GM23338 (cell line): ENCODE results near the gene ZIC5. TPM values are rescaled to one million over a fixed set of nuclear protein-coding genes. Genes with fewer than 3 reads are reported as not detected.

Experiments
- ATAC-seq: fragments of 200-7000 bp; cut with Tn5 transposase; 3 replicates; pipeline ENCODE4 v1.9.1; 2020
- DNase-seq: peaks from one replicate; pipeline ENCODE4 v3.0.0-alpha.2; 2015; ENCODE audit warnings: low spot score
- H2AFZ ChIP-seq: fragments of 200-600 bp; sonication (generic); 2 replicates; pipeline ENCODE4 v1.8.0; 2016; ENCODE audit warnings: antibody characterized with exemption, mild to moderate bottlenecking, moderate library complexity
- H3F3A ChIP-seq: fragments of 200-600 bp; sonication (generic); replicated peaks from 2 replicates; pipeline ENCODE4 v1.8.0; 2017; ENCODE audit warnings: antibody characterized with exemption, mixed run types, low read depth
- H3K27ac ChIP-seq: fragments of 200-600 bp; sonication (generic); 2 replicates; pipeline ENCODE4 v1.6.1; 2016; ENCODE audit warnings: low read depth
- H3K27me3 ChIP-seq: fragments of 200-600 bp; sonication (generic); 2 replicates; pipeline ENCODE4 v1.8.0; 2016; ENCODE audit warnings: mild to moderate bottlenecking, mixed run types, moderate library complexity; ENCODE audit not compliant: insufficient read depth
- H3K36me3 ChIP-seq: fragments of 200-600 bp; sonication (generic); 2 replicates; pipeline ENCODE4 v1.8.0; 2016; ENCODE audit warnings: mild to moderate bottlenecking; ENCODE audit not compliant: insufficient read depth
- H3K4me1 ChIP-seq: fragments of 200-600 bp; sonication (generic); 2 replicates; pipeline ENCODE4 v1.8.0; 2016; ENCODE audit warnings: mild to moderate bottlenecking, moderate library complexity; ENCODE audit not compliant: insufficient read depth
- H3K4me2 ChIP-seq: fragments of 200-600 bp; sonication (generic); 2 replicates; pipeline ENCODE4 v1.7.1; 2017; ENCODE audit warnings: mixed run types
- H3K4me3 ChIP-seq: fragments of 200-600 bp; sonication (generic); 2 replicates; pipeline ENCODE4 v1.6.1; 2016; ENCODE audit warnings: mixed run types
- H3K79me2 ChIP-seq: fragments of 200-600 bp; sonication (generic); replicated peaks from 2 replicates; pipeline ENCODE4 v1.8.0; 2017; ENCODE audit warnings: mild to moderate bottlenecking; ENCODE audit not compliant: insufficient read depth
- H3K9me2 ChIP-seq: fragments of 200-600 bp; sonication (generic); 2 replicates; pipeline ENCODE4 v1.8.0; 2017; ENCODE audit not compliant: insufficient read depth
- H4K20me1 ChIP-seq: fragments of 200-600 bp; sonication (generic); replicated peaks from 2 replicates; pipeline ENCODE4 v1.8.0; 2017; ENCODE audit warnings: mild to moderate bottlenecking; ENCODE audit not compliant: insufficient read depth
- H3K27ac Mint-ChIP-seq: 2 replicates; pipeline ENCODE4 v1.8.0; 2020; ENCODE audit warnings: inconsistent platforms, mild to moderate bottlenecking, moderate library complexity, mixed read lengths
- H3K27me3 Mint-ChIP-seq: 3 replicates; pipeline ENCODE4 v1.8.0; 2022; ENCODE audit warnings: low read depth, mild to moderate bottlenecking, moderate library complexity, mixed read lengths, inconsistent platforms; ENCODE audit not compliant: insufficient read depth, poor library complexity
- H3K36me3 Mint-ChIP-seq: 3 replicates; pipeline ENCODE4 v1.8.0; 2021; ENCODE audit warnings: low read depth, mild to moderate bottlenecking, inconsistent platforms, moderate library complexity, mixed read lengths
- H3K4me1 Mint-ChIP-seq: 3 replicates; pipeline ENCODE4 v1.8.0; 2020; ENCODE audit warnings: mild to moderate bottlenecking, inconsistent platforms, mixed read lengths
- H3K4me3 Mint-ChIP-seq: 3 replicates; pipeline ENCODE4 v1.8.0; 2021; ENCODE audit warnings: moderate library complexity, mild to moderate bottlenecking, inconsistent platforms, mixed read lengths
- H3K9me3 Mint-ChIP-seq: 3 replicates; pipeline ENCODE4 v1.8.0; 2020; ENCODE audit warnings: moderate library complexity, mild to moderate bottlenecking, inconsistent platforms, mixed read lengths
- CREB1 ChIP-seq: fragments of 250-450 bp; sonication (Bioruptor Pico); IDR thresholded peaks from 2 replicates; pipeline ENCODE4 v1.5.0; 2020; ENCODE audit warnings: low read depth, mild to moderate bottlenecking, moderate library complexity
- EZH2 ChIP-seq: fragments of 200-600 bp; sonication (generic); IDR thresholded peaks from one replicate; pipeline ENCODE4 v1.8.0; 2017; ENCODE audit warnings: antibody characterized with exemption, mild to moderate bottlenecking, low read depth; ENCODE audit not compliant: unreplicated experiment
- EZH2phosphoT487 ChIP-seq: fragments of 200-600 bp; sonication (generic); IDR thresholded peaks from one replicate; pipeline ENCODE4 v1.8.1; 2018; ENCODE audit warnings: antibody characterized with exemption; ENCODE audit not compliant: unreplicated experiment
- JUNB ChIP-seq: IDR thresholded peaks from one replicate; pipeline ENCODE4 v1.6.1; 2016; ENCODE audit warnings: antibody characterized with exemption; ENCODE audit not compliant: unreplicated experiment
- POLR2AphosphoS5 ChIP-seq: IDR thresholded peaks from 2 replicates; pipeline ENCODE4 v1.6.1; 2016; ENCODE audit warnings: antibody characterized with exemption, low read depth
- STAT1 ChIP-seq: IDR thresholded peaks from one replicate; pipeline ENCODE4 v1.6.1; 2016; ENCODE audit warnings: antibody characterized with exemption; ENCODE audit not compliant: unreplicated experiment
- ZNF462 ChIP-seq: fragments of 250-450 bp; sonication (Bioruptor Pico); IDR thresholded peaks from 2 replicates; pipeline ENCODE4 v1.5.0; 2020; ENCODE audit warnings: mild to moderate bottlenecking, moderate library complexity
- polyA plus RNA-seq: library from polyadenylated mRNA; unstranded; fragments of >200 nt; fragmentation: Nextera tagmentation; extraction: Ambion mirVana; gene quantifications from 2 replicates; pipeline ENCODE4 v1.2.1, GENCODE V29; 2016
- total RNA-seq: library from RNA; depleted of rRNA; stranded (reverse); fragments of >200 nt; shearing (Covaris generic); gene quantifications from 2 replicates; pipeline ENCODE4 v1.2.3, GENCODE V29; 2014

The ZIC5 gene
- total and polyA plus RNA-seq, 2 experiments from 2014 or later = 14.1 to 28.0 TPM

DNA sequence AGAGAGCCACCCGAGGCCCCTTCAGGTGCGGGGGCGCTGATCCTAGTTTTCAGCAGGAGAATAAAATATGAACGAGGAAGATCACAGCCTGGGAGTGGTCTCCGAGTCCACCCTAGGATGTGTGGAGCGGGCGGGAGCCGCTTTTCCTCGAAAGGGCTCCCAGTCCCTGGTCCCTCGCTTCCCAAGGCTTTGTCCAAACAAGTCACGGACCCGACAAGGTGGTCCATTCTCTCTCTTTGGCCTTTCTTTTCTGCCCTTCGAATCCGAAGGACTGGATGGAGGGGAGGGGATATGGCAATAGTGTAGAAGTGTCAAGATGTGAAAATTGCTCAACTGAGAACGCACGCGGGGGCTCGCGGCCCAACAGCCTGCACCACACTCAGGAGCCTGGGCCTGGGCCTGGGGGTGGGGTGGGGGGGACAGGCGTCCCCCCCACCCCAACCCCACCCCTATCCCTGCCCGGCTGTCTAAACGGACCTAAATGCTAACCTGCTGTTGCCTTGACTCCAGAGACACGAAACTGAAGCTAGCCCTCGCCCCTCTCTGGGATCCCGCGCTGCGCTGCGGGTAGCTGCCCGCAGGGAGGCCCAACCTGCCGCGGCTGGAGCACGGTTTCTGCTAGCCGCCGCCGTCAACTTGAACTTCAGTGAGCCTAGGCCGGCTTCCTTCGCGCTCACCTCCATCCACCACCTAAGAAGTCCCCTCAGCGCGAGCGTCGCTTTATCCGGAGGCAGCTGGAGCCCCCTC, 17.1 kb upstream of the ZIC5 start:
- Mint-ChIP-seq H3K4me1 (peaks cover 50% of the 10 kb centered on the region), H3K27ac (no peak overlapping the region), H3K27me3 (peaks cover 92% of the 10 kb centered on the region)

More for the DNA sequence above, 17.1 kb upstream of the ZIC5 start:
- Histone ChIP-seq H3K27me3 (peaks cover 95% of the 10 kb centered on the region), H3K4me1 (peaks cover 49% of the 10 kb centered on the region), H3K79me2 (peaks cover 26% of the 10 kb centered on the region), H2AFZ (0 out of 2 replicates have a peak overlapping the region, but pooled peaks have one; percentile 7), H3K27ac (no peak overlapping the region), H3K4me2 (peak overlapping the region; percentile 74), H4K20me1 (peaks cover 8% of the 10 kb centered on the region), H3K4me3 (peak overlapping the region; percentile 54), H3K9me2 (no peaks in the 10 kb centered on the region), H3F3A (peaks cover 41% of the 10 kb centered on the region), H3K36me3 (peaks cover 6% of the 10 kb centered on the region; the same call in 1 of the 2 replicates)
- TF ChIP-seq STAT1 (no peak), POLR2AphosphoS5 (no peak), CREB1 (no peak), EZH2phosphoT487 (no peak), EZH2 (peak; percentile 52), ZNF462 (CRISPR knock-in tag) (no peak), JUNB (no peak)
- Mint-ChIP-seq H3K36me3 (peaks cover 40% of the 10 kb centered on the region), H3K9me3 (peaks cover 18% of the 10 kb centered on the region), H3K4me3 (peak overlapping the region; percentile 97)
- peak; percentile 15 for ATAC-seq
- DNase-seq = peak; percentile 79
